Smooth muscle cell (in vitro differentiated cells): ENCODE data around the gene TMEM53. TPM values are rescaled to one million over a fixed set of nuclear protein-coding genes. Genes with fewer than 3 reads are reported as not detected.

Experiments used
- DNase-seq: peaks from one replicate; lab custom pipeline; 2025; ENCODE audit not compliant: unreplicated experiment; lab: John Stamatoyannopoulos, UW
- H2AFZ ChIP-seq: fragments of 200-600 bp; sonication (generic); 2 replicates; pipeline ENCODE4 v1.6.0; 2016; ENCODE audit warnings: antibody characterized with exemption, low read depth, mild to moderate bottlenecking
- H3F3A ChIP-seq: fragments of 200-600 bp; sonication (generic); 2 replicates; pipeline ENCODE4 v1.6.0; 2017; ENCODE audit warnings: antibody characterized with exemption, low read depth
- H3K27ac ChIP-seq: fragments of 200-600 bp; sonication (generic); 2 replicates; pipeline ENCODE4 v1.5.1; 2016; ENCODE audit warnings: low read depth, mild to moderate bottlenecking
- H3K27me3 ChIP-seq: fragments of 200-600 bp; sonication (generic); 2 replicates; pipeline ENCODE4 v1.6.1; 2016; ENCODE audit warnings: low read depth, mild to moderate bottlenecking
- H3K36me3 ChIP-seq: fragments of 200-600 bp; sonication (generic); 2 replicates; pipeline ENCODE4 v1.5.1; 2016; ENCODE audit warnings: low read depth
- H3K4me1 ChIP-seq: fragments of 200-600 bp; sonication (generic); 2 replicates; pipeline ENCODE4 v1.5.1; 2016; ENCODE audit warnings: low read depth
- H3K4me2 ChIP-seq: fragments of 200-600 bp; sonication (generic); 2 replicates; pipeline ENCODE4 v1.6.0; 2016; ENCODE audit warnings: mild to moderate bottlenecking
- H3K4me3 ChIP-seq: fragments of 200-600 bp; sonication (generic); 2 replicates; pipeline ENCODE4 v1.5.1; 2016; ENCODE audit warnings: mild to moderate bottlenecking
- H3K79me2 ChIP-seq: fragments of 200-600 bp; sonication (generic); 2 replicates; pipeline ENCODE4 v1.6.0; 2016; ENCODE audit warnings: low read depth, mild to moderate bottlenecking
- H3K9ac ChIP-seq: fragments of 200-600 bp; sonication (generic); 2 replicates; pipeline ENCODE4 v1.6.0; 2016; ENCODE audit warnings: low read depth
- H3K9me3 ChIP-seq: fragments of 200-600 bp; sonication (generic); replicated peaks from 2 replicates; pipeline ENCODE4 v1.5.1; 2016; ENCODE audit warnings: low read depth
- H4K20me1 ChIP-seq: fragments of 200-600 bp; sonication (generic); 2 replicates; pipeline ENCODE4 v1.6.0; 2016; ENCODE audit warnings: low read depth
- CTCF ChIP-seq: fragments of 200-600 bp; sonication (generic); IDR thresholded peaks from 2 replicates; pipeline ENCODE4 v1.5.1; 2017; ENCODE audit warnings: borderline replicate concordance, mild to moderate bottlenecking, antibody characterized with exemption; ENCODE audit not compliant: insufficient read depth, poor library complexity, severe bottlenecking
- WGBS: methylation state at CpG from one replicate; pipeline ENCODE4 v1.1.7; 2016; ENCODE audit warnings: low lambda C conversion rate; 5-methylcytosine and 5-hydroxymethylcytosine counted together
- polyA plus RNA-seq: library from polyadenylated mRNA; unstranded; fragments of >200 nt; fragmentation: Nextera tagmentation; extraction: Ambion mirVana; gene quantifications from 2 replicates; pipeline ENCODE4 v1.2.1, GENCODE V29; 2016
- total RNA-seq: library from RNA; depleted of rRNA; stranded (reverse); fragments of >200 nt; gene quantifications from 2 replicates; pipeline ENCODE4 v1.2.3, GENCODE V29; 2014

The TMEM53 gene
- total and polyA plus RNA-seq, 2 experiments from 2014 or later = 8.1 to 15.5 TPM

- no peak for DNase-seq
- H3F3A ChIP-seq = peaks cover 9% of the 10 kb centered on the region
- H3K27ac ChIP-seq = no peak overlapping the region
- WGBS = 88% methylated on average over 7 of the region's 7 CpGs
- H3K4me1 ChIP-seq = no peaks in the 10 kb centered on the region
- no peaks in the 10 kb centered on the region for H3K9me3 ChIP-seq
- TF ChIP-seq CTCF = no peak
- H3K36me3 ChIP-seq = no peaks in the 10 kb centered on the region
- peak overlapping the region; percentile 82 for H2AFZ ChIP-seq
- peak overlapping the region; percentile 89 for H3K4me2 ChIP-seq
- H3K4me3 ChIP-seq = peak overlapping the region; percentile 60
- no peaks in the 10 kb centered on the region for H3K27me3 ChIP-seq
- no peaks in the 10 kb centered on the region for H4K20me1 ChIP-seq
- H3K9ac ChIP-seq = no peak overlapping the region
- H3K79me2 ChIP-seq = no peaks in the 10 kb centered on the region
Observed at GRCh38 chr1:44675186-44675585, 905 bp upstream of the TMEM53 start.

GRCh38 chr1:44673675-44674112 lies 587 bp downstream of the TMEM53 start:
- Histone ChIP-seq H3K27ac (peak overlapping the region; percentile 88), H3K4me2 (peak overlapping the region; percentile 85), H3K9me3 (no peaks in the 10 kb centered on the region), H4K20me1 (no peaks in the 10 kb centered on the region), H3K9ac (peak overlapping the region; percentile 72), H3F3A (peaks cover 9% of the 10 kb centered on the region), H3K4me1 (no peaks in the 10 kb centered on the region), H3K79me2 (no peaks in the 10 kb centered on the region), H3K27me3 (no peaks in the 10 kb centered on the region), H3K4me3 (peak overlapping the region; percentile 60), H2AFZ (peak overlapping the region; percentile 92), H3K36me3 (no peaks in the 10 kb centered on the region)
- no peak for DNase-seq
- WGBS = 4% methylated on average over 16 of the region's 16 CpGs
- TF ChIP-seq CTCF = no peak

GRCh38 chr1:44672961-44673674 lies 1.2 kb downstream of the TMEM53 start:
- H2AFZ ChIP-seq = peak overlapping the region; percentile 92
- no peaks in the 10 kb centered on the region for H3K79me2 ChIP-seq
- no peaks in the 10 kb centered on the region for H3K9me3 ChIP-seq
- H4K20me1 ChIP-seq = no peaks in the 10 kb centered on the region
- peak overlapping the region; percentile 60 for H3K4me3 ChIP-seq
- peak overlapping the region; percentile 72 for H3K9ac ChIP-seq
- 73% methylated on average over 14 of the region's 14 CpGs for WGBS
- no peak for TF ChIP-seq CTCF
- peaks cover 9% of the 10 kb centered on the region for H3F3A ChIP-seq
- no peaks in the 10 kb centered on the region for H3K4me1 ChIP-seq
- no peaks in the 10 kb centered on the region for H3K27me3 ChIP-seq
- H3K4me2 ChIP-seq = peak overlapping the region; percentile 85
- H3K27ac ChIP-seq = peak overlapping the region; percentile 88
- no peaks in the 10 kb centered on the region for H3K36me3 ChIP-seq
- DNase-seq = no peak
